RWPE2 (cell line): ENCODE results near the gene SPEG.
A peak's percentile ranks its signal among the peaks of the same experiment; 100 is the strongest.

Source experiments
- ATAC-seq: fragments of 200-7000 bp; cut with Tn5 transposase; 3 replicates; pipeline ENCODE4 v1.9.1; 2021; ENCODE audit warnings: low read depth
- DNase-seq: peaks from one replicate; pipeline ENCODE4 v3.0.0-alpha.2; 2020; ENCODE audit warnings: low spot score
- H3K27ac ChIP-seq: fragments of 450-650 bp; 2 replicates; pipeline ENCODE4 v1.5.1; 2017; ENCODE audit warnings: mild to moderate bottlenecking; ENCODE audit not compliant: poor library complexity, severe bottlenecking
- H3K27me3 ChIP-seq: fragments of 250-450 bp; sonication (Bioruptor Pico); 2 replicates; pipeline ENCODE4 v1.5.1; 2021; ENCODE audit warnings: mild to moderate bottlenecking, moderate library complexity; ENCODE audit not compliant: insufficient read depth, poor library complexity, severe bottlenecking
- H3K36me3 ChIP-seq: fragments of 250-450 bp; sonication (Bioruptor Pico); 2 replicates; pipeline ENCODE4 v1.5.1; 2020; ENCODE audit warnings: low read depth, mild to moderate bottlenecking, moderate library complexity
- H3K4me1 ChIP-seq: fragments of 250-450 bp; sonication (Bioruptor Pico); 2 replicates; pipeline ENCODE4 v1.5.1; 2021; ENCODE audit warnings: mild to moderate bottlenecking, moderate library complexity; ENCODE audit not compliant: insufficient read depth, poor library complexity, severe bottlenecking
- H3K4me3 ChIP-seq: fragments of 250-450 bp; sonication (Bioruptor Pico); 2 replicates; pipeline ENCODE4 v1.5.1; 2021; ENCODE audit warnings: mild to moderate bottlenecking, moderate library complexity; ENCODE audit not compliant: severe bottlenecking
- H3K9me3 ChIP-seq: fragments of 250-450 bp; sonication (Bioruptor Pico); 2 replicates; pipeline ENCODE4 v1.5.1; 2021; ENCODE audit warnings: mild to moderate bottlenecking, moderate library complexity; ENCODE audit not compliant: severe bottlenecking
- TF ChIP-seq, protein P1 (sequence below): fragments of 450-650 bp; IDR thresholded peaks from one replicate; pipeline ENCODE4 v1.5.1; 2017; ENCODE audit warnings: mild to moderate bottlenecking, moderate library complexity; ENCODE audit not compliant: poor library complexity, severe bottlenecking

SPEG gene

GRCh38 chr2:219395609-219396008, 39.0 kb upstream of the SPEG start:
- ATAC-seq (no peak), DNase-seq (no peak)
- no peaks in the 10 kb centered on the region for H3K36me3 ChIP-seq
- no peak overlapping the region for H3K4me3 ChIP-seq
- H3K9me3 ChIP-seq: no peaks in the 10 kb centered on the region
- no peak overlapping the region for H3K27ac ChIP-seq
- H3K27me3 ChIP-seq: no peaks in the 10 kb centered on the region
- TF ChIP-seq, protein P1, sequence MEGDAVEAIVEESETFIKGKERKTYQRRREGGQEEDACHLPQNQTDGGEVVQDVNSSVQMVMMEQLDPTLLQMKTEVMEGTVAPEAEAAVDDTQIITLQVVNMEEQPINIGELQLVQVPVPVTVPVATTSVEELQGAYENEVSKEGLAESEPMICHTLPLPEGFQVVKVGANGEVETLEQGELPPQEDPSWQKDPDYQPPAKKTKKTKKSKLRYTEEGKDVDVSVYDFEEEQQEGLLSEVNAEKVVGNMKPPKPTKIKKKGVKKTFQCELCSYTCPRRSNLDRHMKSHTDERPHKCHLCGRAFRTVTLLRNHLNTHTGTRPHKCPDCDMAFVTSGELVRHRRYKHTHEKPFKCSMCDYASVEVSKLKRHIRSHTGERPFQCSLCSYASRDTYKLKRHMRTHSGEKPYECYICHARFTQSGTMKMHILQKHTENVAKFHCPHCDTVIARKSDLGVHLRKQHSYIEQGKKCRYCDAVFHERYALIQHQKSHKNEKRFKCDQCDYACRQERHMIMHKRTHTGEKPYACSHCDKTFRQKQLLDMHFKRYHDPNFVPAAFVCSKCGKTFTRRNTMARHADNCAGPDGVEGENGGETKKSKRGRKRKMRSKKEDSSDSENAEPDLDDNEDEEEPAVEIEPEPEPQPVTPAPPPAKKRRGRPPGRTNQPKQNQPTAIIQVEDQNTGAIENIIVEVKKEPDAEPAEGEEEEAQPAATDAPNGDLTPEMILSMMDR: no peak
- H3K4me1 ChIP-seq: no peaks in the 10 kb centered on the region

- no peaks in the 10 kb centered on the region for H3K4me1 ChIP-seq
- DNase-seq: no peak
- H3K36me3 ChIP-seq: no peaks in the 10 kb centered on the region
- H3K27ac ChIP-seq: no peak overlapping the region
- ATAC-seq: no peak
- no peaks in the 10 kb centered on the region for H3K27me3 ChIP-seq
- H3K4me3 ChIP-seq: no peak overlapping the region
- TF ChIP-seq, protein P1: no peak
- no peaks in the 10 kb centered on the region for H3K9me3 ChIP-seq
Observed at GRCh38 chr2:219396863-219397457, 37.7 kb upstream of the SPEG start.

DNA sequence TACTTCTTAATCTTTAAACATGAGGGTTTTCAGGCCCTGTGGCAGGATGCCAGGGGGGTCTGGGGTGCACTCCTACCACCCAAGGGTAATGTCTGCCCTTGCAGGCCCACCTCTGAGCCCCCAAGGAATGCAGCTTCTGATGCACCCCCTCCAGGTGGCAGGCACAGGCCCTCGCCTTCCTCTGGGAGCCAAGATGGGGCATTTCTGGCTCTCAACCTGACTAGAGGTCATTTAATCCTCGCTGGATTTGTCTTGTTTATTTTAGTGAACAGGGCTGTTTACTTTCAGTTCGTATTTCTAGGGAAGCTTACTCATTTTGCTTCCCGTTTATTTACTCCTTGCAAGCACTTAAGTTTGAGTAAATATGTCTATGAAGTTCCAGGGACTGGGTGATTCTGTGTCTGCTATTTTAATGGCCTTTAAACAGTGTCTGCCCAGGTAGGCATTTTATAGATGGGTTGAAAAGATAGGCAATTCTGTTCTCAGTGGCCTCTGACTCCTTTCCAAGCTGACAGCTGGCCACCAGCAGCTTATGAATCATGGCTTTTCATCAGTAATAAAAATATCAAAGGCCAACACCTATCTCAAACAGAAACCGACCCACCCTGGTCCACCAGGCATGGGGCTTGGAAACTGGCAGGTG, 35.8 kb upstream of the SPEG start:
- TF ChIP-seq, protein P1: no peak
- peak; percentile 26; the same call in 1 of the 3 replicates for ATAC-seq
- no peak for DNase-seq
- H3K27me3 ChIP-seq: no peaks in the 10 kb centered on the region
- no peak overlapping the region for H3K27ac ChIP-seq
- no peaks in the 10 kb centered on the region for H3K36me3 ChIP-seq
- H3K9me3 ChIP-seq: no peaks in the 10 kb centered on the region
- H3K4me1 ChIP-seq: no peaks in the 10 kb centered on the region
- no peak overlapping the region for H3K4me3 ChIP-seq

DNA sequence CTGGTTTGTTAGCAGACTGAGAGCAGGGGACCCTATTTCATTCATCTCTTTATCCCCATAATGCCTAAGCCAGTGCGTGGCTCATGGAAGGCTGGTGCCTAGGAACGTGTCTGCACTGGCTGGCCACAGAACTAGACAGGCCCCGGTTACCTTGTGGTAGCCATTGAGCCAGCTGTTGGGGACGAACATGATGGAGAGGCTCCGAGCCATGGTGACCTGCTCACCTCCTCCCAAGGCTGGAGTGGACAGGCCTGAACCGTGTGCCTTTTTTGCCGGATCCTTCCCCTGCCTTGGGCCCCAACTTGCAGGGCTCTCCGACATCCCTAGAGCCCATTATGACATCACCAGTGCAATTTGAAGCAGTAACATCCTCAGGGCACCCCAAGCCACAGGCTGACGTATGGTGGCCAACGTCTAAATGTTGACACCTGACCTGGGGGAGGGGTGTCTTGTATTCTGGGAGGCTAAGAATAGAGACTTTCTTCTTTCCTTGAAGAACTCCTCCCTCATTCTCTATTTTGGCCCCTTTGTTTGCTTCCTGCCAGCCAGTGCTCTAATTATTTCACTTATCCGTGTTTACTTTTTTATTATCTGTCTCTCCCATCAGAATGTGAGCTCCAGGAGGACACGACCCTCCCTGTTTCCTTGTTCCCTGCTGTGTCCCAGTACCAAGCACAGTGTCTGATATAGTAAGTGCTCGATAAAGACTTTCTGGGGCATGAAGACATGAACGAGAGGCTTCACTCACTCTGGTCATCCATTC, 34.7 kb upstream of the SPEG start:
- TF ChIP-seq, protein P1: no peak
- H3K27me3 ChIP-seq: no peaks in the 10 kb centered on the region
- no peaks in the 10 kb centered on the region for H3K9me3 ChIP-seq
- no peaks in the 10 kb centered on the region for H3K4me1 ChIP-seq
- DNase-seq (no peak), ATAC-seq (no peak)
- no peak overlapping the region for H3K4me3 ChIP-seq
- no peak overlapping the region for H3K27ac ChIP-seq
- H3K36me3 ChIP-seq: no peaks in the 10 kb centered on the region

DNA sequence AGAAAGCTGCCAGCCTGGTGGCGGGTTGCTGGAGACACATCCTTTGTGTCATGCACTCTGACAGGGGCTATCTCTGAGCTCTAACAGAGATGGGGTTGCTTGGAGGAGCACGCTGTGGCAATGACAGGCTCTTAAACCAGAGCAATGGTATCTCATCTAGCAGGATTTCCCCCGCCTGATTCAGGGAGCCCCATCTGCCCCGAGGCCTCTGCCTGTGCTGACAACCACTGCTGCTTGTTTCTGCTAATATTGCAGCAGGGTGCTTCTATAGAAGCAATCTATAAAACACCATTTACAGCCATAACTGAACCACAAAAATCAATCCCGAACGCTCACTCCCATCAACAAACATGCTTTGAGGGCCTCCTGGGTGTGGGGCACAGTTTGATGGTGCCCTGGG, 34.1 kb upstream of the SPEG start:
- TF ChIP-seq, protein P1: no peak
- Histone ChIP-seq H3K4me3 (no peak overlapping the region), H3K36me3 (no peaks in the 10 kb centered on the region), H3K27ac (no peak overlapping the region), H3K4me1 (no peaks in the 10 kb centered on the region), H3K27me3 (no peaks in the 10 kb centered on the region), H3K9me3 (no peaks in the 10 kb centered on the region)
- DNase-seq (no peak), ATAC-seq (no peak)
